ENCODE data around the gene OSMR. TPM values are rescaled to one million over a fixed set of nuclear protein-coding genes. Genes with fewer than 3 reads are reported as not detected.
"Not testable (repeated sequence)": the region's sequence is repeated elsewhere in the genome, so short reads cannot be mapped to it uniquely, and the experiment has no call there.

Gene OSMR
- polyA plus RNA-seq, 1 donor: 10.5 TPM

DNA sequence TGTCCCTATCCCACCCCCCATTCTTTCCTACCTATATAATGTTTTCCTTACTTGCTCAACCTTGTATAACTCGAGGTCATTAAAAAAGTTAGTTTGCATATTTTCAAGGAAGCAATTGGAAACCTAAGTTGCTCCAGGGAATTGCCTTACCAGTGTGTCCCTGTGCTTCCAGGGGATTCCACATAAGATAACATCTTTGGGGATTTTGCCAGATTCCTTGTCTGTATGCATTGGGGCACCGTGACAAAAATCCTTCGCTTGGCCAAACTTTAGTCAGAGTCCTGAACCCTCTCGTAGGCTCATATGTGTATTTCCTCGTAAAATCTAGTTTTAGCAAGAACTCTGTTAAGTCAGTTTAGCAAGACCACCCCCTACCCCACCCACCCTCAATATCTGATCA, 14.7 kb upstream of the OSMR start:
- DNase-seq: no peak

DNA sequence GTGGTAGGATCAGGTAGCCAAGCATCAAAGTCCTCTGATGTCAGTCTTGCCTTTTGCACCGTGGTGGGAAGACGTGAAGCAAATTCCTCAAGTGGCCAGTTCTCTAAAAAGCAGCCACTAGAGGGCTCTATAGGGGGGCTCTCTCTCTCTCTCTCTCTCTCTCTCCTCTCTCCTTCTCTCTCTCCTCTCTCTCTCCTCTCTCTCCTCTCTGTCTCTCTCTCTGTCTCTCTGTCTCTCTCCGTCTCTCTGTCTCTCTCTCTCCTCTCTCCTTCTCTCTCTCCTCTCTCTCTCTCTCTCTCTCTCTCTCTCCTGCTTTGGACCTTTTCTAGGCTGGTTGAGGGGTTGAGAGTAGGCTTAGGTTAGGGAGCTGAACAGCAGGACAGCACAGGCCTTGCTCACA, 13.9 kb upstream of the OSMR start:
- no peak for DNase-seq

DNA sequence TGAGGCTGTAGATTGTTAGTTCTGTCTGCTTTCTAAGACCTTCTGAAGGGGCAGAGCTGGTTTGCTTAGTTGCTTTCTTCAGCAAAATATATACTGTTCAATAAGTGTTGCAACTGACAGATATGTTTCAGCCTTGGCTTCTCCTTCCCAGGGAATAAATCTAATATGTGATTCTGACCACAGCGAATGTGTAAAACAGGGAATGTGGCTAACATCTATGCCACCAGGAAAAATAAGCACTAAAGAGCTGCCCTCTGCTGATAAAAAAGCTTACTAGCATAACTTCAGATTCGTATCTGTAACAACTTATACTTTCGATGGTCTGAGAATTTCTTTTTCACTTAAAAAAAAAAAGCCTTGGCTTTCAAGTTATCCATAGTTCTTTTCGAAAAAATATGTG, 13.0 kb upstream of the OSMR start:
- no peak for DNase-seq

DNA sequence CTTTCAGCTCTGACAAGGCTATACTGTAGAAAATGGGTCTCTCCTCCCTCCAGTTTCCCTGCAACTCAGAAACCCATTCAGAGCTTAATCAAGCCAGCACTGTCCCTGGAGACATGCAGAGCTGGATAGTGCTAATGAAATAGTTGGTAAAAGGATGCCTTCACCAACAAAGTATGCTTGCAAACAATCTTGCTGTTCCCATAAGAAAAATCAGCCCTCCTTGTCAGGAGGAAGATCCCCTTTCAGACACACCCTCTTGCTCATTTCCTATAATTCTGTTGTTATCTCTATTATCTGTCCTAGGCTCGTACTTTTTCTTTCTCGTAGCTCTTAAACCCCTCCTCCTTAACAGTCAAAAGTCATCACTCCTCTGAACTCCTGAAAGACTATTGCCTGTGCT, 9.9 kb upstream of the OSMR start:
- no peak for DNase-seq

DNA sequence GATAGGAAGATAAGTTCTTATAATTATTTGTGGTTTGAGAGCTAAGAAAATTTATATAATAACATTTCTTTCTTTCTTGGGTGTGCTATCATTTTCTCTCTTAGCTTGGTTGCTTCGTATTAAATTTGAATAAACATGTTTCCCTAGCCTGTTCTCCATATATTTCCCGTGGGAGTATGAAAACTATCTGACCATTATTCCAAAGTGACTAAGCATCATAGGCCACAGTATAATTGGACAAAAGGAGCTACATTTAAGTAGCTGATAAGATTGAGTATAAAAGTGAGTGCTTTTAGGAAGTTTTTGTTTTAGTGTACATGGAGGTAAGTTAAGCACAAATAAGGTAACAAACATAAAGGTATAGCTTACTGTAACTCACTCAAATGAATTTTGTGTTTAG, 8.4 kb upstream of the OSMR start:
- DNase-seq: no peak

DNA sequence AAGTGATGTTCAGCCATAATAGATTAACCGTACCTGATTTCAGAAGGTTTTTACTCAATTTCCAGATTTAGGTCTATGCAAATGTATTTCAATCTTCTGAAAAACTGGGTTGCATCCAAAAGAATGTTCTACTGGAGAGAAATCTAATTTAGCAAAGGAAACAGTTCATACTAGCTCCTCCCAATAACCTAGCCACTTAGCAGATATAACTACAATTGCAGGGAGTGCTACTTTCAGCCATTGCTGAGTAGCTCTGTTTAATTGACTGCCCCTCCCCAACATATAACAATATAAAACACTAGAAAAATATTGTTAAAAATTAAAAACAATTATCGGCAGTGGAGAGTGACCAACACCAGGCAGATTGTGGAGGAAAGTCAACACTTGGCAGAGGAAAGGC, 7.9 kb upstream of the OSMR start:
- no peak for DNase-seq

DNA sequence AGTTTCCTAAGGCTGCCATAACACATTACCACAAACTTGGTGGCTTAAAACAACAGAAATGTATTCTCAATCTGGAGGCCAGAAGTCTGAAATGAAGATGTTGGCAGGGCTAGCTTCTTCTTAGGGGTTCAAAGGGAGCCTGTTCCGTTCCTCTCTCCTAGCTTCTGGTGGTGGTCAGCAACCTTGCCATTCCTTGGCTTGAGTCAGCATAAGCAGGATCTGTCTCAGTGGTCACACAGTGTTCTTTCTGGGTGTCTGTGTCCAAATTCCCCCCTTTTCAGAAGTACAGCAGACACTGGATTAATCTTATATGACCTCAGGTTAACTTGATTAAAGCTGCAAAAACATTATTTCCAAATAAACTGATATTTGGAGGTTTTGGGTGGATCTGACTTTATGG, 2.1 kb upstream of the OSMR start:
- DNase-seq: no peak

DNA sequence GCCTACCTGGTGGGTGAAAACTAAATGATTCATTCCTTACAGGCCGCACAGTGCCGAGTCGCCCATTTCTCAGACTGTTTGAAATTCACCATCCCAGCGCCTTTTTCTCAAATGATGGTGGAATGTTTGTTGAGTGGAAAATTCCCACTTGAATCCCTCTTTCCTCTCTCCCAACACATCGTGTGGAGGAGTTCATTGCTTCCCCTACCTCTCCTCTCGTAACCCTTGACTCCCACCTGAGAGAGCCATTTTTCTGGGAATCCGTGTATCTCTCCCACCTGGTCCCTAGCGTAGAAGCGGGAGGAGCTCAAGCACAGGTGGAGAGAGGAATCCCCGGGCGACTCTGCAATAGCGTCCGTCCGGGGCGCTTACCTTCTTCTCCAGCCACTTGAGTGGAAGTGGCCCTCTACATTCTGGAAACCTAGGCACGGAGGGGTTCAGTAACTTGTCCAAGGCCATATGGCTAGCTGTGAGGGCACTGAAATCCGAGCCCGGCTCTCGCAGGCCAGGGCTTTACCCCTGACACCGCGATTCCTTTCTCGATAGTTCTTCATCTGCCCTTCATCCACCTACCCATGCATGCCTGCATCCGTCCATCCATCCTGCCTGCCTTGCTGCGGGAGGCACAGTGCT, 683 bp downstream of the OSMR start:
- DNase-seq: no peak

DNA sequence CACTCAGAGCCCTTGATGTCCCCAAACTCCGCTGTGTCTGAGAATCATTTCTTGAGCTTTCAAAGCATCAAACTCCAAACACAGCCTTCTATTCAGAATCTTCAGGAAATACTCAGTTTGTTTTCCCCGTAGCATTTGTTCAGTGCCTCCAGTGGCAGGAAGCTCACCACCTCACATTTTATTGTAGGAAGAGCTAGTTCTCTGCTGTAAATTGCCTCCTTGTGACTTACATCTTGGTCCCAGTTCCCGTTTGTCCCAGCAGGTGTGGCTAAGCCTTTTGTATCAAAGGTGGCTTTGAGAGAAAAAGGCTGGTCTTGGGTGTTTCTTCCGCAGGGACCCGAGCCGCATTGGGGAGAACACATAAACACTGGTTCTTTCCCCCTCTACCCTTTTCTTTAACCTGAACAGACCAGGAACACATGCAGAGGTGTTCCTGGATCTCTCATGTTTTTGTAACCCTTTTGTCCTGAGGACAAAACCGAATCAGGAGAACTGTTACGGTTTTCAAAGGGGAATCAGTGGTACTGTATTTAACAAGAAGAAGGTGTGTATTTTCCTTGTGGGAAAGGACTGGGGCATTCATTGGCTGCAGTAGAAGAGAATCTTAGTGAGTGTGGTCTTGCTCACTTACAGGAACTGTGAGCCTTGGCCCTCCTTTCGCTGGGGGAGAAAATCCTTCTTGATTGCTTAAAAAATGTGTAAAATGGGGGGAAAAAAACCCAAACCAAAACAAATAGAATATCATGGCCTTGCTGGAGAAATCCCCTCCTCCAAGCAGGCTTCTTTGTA, 1.9 kb downstream of the OSMR start:
- DNase-seq: no peak

DNA sequence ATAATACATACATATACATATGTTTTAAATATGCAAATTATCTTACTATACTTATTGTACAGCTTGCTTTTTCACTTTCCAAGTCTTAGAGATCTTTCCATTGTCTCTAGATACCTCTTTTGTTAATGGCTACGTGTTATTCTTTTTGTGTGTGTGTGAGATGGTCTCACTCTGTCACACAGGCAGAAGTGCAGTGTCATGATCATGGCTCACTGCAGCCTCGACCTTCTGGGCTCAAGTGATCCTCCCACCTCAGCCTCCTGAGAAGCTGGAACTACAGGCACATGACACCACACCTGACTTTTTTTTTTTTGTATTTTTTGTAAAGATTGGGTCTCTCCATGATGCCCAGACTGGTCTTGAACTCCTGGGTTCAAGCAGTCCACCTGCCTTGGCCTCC, 2.8 kb downstream of the OSMR start:
- no peak for DNase-seq

DNA sequence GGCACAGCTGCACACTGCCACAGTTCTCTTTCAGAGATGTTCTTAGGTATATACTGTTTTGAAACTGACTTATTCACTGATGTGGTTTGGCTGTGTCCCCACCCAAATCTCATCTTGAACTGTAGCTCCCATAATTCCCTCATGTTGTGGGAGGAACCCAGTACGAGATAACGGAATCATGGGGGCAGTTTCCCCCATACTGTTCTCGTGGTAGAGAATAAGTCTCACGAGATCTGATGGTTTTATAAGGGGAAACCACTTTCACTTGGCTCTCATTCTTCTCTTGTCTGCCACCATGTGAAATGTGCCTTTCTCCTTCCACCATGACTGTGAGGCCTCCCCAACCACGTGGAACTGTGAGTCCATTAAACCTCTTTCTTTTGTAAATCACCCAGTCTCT, 5.8 kb downstream of the OSMR start:
- not testable (repeated sequence) for DNase-seq

DNA sequence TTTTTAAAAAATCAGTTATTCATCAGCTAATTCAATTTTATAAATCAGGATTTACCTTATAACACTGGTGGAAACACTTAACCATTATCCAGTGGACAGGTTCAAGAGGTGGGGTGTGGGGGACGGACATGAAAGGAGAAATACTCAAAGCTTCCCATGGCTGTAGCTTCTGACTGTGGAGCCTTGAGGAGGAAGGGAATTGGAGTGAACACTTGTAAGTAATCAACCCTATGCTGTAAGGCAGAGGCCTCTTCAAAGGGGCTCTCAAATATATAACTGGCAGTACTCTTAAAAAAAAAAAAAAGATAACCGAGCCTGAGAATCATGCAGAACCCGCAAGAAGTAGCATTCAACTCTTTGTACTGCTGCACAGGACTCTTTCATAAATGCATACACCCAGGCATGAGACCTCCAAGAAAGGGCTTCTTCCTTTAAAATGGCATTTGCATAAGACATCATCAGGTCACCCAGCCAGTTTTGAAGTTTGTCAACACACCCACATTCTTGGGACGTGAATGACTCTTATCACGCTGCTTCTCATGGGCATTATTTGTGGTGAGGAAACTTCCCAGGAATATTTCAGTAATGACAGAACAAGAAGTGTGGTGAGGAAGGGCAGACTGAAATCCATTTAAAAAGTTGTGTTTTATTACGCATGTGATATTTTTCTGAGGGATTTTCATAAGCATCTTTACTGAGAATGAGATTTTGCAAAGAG, 8.1 kb downstream of the OSMR start:
- DNase-seq: no peak

DNA sequence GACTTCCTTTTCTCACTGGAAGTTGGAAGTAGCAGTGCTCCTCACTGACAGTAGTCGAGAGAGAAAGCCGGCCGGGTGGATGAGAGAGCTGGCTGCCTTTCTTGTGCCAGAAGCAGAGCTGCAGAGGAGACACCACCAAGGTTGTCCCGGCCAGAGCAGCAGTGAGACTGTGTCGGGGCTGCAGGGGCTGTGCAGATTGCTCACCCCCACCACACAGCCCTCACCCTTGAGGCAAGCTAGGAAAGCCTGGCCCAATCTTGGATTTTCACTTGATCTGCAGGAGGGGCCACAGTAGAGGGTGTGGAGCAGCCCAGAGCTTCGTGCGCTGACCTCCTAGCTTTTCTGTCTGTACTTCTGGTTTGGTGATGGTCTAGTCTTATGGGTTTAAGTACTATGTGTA, 9.1 kb downstream of the OSMR start:
- no peak for DNase-seq

DNA sequence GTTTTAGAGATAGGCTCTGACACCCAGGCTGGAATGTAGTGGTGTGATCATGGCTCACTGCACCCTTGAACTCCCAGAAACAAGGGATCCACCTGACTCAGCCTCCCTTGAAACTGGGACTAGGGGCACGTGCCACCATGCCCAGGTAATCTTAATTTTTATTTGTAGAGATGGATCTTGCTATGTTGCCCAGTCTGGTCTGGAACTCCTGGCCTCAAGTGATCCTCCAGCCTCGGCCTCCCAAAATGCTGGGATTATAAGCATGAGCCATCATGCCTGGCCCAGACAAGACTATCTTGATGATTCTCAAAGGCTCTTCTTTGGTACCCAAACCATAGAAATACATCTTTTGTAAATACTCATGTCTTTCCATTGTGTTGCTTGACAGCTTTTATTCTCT, 10.8 kb downstream of the OSMR start:
- DNase-seq: no peak

DNA sequence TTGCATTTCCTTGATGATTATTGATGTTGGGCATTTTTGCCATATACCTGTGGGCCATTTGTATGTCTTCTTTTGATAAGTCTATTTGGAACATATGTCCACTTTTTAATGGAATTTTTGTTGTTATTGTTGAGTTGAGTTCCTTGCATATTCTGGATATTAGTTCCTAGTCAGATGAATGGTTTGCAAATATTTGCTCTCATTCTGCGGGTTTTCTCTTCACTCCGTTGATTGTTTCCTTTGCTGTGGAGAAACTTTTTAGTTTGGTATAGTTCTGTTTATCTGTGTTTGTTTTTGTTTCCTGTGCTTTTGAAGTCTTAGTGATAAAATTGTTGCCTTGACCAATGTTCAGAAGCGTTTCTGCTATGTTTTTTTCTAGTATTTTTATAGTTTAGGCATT, 13.0 kb downstream of the OSMR start:
- no peak for DNase-seq

DNA sequence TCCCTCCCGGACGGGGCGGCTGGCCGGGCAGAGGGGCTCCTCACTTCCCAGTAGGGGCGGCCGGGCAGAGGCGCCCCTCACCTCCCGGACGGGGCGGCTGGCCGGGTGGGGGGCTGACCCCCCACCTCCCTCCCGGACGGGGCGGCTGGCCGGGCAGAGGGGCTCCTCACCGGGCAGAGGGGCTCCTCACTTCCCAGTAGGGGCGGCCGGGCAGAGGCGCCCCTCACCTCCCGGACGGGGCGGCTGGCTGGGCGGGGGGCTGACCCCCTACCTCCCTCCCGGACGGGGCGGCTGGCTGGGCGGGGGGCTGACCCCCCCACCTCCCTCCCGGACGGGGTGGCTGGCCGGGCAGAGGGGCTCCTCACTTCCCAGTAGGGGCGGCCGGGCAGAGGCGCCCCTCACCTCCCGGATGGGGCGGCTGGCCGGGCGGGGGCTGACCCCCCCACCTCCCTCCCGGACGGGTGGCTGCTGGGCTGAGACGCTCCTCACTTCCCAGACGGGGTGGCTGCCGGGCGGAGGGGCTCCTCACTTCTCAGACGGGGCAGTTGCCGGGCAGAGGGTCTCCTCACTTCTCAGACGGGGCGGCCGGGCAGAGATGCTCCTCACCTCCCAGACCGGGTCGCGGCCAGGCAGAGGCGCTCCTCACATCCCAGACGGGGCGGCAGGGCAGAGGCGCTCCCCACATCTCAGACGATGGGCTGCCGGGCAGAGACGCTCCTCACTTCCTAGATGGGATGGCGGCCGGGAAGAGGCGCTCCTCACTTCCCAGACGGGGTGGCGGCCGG, 16.4 kb downstream of the OSMR start:
- not testable (repeated sequence) for DNase-seq

DNA sequence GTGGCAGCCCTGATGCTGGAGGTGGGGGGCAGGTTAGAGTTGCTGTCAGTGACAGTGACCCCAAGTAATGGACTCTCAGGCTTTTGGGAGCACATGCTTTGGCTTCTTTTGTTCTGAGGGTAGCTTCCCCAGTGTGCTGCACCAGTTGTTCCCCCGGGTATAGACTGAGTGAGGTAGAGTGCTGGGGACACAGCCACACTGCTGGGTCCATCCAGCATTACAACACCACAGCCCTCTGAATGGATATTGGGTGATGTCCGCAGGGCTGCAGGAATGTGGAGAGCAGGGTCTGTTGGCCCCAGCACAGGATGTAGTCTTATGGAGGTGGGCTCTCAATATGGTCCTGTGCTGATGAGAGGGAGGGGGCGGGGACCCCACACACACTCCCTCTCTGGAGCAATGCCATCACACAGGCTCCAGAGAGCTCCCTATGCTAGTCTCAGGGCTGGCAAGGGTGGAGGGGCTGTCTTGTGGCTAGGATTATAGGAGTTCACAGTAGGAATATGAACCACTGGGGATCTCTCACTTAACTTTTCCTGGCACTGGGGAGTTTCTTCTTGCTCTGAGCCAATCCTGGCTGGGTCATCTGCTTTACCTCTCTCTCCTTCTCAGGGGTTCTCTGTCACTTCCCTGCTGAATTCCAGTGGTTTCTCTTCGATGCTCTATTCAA, 20.7 kb downstream of the OSMR start:
- DNase-seq: no peak

DNA sequence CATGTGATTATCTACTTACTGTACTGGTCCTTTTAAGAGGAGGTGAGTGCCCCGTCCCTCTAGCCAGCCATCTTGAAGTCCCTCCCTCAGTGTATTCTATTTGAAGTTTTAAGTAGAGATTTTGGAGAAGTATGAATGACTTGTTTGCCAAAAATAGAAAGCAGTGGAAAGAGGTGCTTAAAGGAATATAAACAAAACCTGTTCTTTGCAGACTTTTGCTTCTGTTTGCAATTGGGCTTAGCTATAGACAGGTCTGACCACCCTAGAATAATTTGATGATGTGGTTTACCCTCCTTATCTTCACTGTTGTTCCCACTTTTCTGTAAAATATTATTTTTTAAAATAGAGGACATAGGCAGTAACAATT, 21.2 kb downstream of the OSMR start:
- no peak for DNase-seq

DNA sequence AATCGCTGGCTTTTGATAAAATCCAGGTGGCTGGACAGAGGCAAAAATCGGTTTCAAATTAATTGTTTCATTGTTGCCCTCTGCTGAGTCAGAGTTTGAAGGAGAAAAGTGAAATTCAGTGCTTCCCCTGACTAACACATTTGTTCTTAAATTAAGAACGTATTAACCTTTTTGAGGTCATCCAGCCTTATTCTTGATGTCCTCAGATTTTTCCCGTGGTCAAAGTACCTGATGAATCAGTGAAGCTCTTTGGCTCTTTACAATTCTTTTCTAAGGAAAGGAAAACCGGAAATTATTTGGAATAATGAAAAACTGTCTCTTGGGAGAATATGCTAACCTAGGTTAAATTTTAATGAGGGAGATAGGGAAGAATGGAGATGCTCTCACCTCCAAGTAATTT, 21.6 kb downstream of the OSMR start:
- no peak for DNase-seq

DNA sequence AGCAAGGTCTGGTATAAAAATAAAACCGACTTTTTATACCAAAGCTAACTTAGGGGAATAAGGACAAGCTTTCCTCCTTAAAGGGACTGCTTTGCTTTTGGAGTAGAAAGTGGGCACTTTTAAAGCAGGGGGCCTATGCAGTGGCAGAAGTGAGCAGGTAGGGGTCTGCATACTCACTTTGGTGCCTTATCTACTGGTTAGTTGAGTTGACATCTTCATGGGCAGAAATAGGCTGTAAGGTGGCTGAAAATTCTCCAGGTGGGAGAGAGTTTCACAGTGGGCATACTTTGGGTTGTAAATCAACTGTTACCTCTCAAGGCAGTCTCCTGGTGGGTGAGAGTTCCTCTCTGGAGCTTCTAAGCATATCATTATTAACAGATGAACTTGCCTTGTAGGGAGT, 24.8 kb downstream of the OSMR start:
- no peak for DNase-seq

DNA sequence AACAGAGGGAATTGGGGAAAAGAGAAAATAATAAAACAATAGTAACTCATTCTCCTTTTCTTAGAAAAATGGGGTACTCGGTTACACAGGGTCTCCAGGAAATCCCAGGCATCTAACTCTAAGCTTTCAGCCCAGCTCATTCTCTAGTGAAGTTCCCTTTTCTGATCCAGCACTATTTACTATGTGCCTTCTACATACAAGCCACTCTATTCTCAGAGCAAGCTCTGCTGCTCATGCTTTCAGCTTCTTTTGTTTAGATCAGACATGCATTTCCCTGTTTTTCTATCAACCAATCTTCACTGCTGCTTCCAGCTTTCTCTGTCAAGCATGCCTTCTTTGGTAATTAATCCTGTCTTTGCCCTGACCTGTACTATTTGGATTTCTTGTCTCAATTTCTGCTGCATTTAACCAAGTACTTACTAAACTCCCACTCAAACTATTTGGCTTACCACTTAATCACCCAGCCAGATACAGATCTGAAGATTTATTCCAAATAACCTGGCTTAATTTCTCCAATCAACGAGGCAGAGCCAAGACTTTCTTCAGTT, 25.3 kb downstream of the OSMR start:
- DNase-seq: no peak

Data from hindlimb muscle (tissue), 1 donor.